Liver (tissue), 9 donors: ENCODE measurements around the gene MYO9B. TPM values are rescaled to one million over a fixed set of nuclear protein-coding genes. Genes with fewer than 3 reads are reported as not detected.

Experiments
- DNase-seq: peaks from one replicate; pipeline ENCODE4 v3.0.0-alpha.2; 2017; ENCODE audit warnings: low spot score
- H3K27ac ChIP-seq, 2 donors: one replicate each; pipeline ENCODE4 v1.7.0; 2013; ENCODE audit warnings: inconsistent platforms in 2 of 2, low read length in 2 of 2, control low read depth in 1 of 2, low read depth in 1 of 2, mild to moderate bottlenecking in 1 of 2
- H3K27me3 ChIP-seq, 4 donors: one replicate each; pipeline versions ENCODE4 v1.6.1 to v1.7.0; 2013; ENCODE audit warnings: low read length in 3 of 4, inconsistent platforms in 1 of 4, mild to moderate bottlenecking in 1 of 4, moderate library complexity in 1 of 4; ENCODE audit not compliant: control insufficient read depth in 4 of 4, insufficient read depth in 4 of 4
- H3K36me3 ChIP-seq, 4 donors: one replicate each; pipeline versions ENCODE4 v1.6.1 to v1.7.0; 2013; ENCODE audit warnings: low read length in 3 of 4, mild to moderate bottlenecking in 3 of 4, low read depth in 1 of 4, moderate library complexity in 1 of 4; ENCODE audit not compliant: control insufficient read depth in 4 of 4, insufficient read depth in 3 of 4
- H3K4me1 ChIP-seq, 4 donors: one replicate each; pipeline versions ENCODE4 v1.6.1 to v1.7.0; 2013; ENCODE audit warnings: low read length in 3 of 4, mild to moderate bottlenecking in 3 of 4, moderate library complexity in 1 of 4; ENCODE audit not compliant: control insufficient read depth in 4 of 4, insufficient read depth in 4 of 4
- H3K4me3 ChIP-seq, 3 donors: one replicate each; pipeline versions ENCODE4 v1.6.1 to v1.7.0; 2013; ENCODE audit warnings: low read length in 3 of 3, control low read depth in 1 of 3, low read depth in 1 of 3, mild to moderate bottlenecking in 1 of 3
- H3K9ac ChIP-seq, 2 donors: one replicate each; pipeline ENCODE4 v1.7.0; 2013; ENCODE audit warnings: low read length in 2 of 2, mild to moderate bottlenecking in 2 of 2, moderate library complexity in 2 of 2, control low read depth in 1 of 2, low read depth in 1 of 2
- H3K9me3 ChIP-seq, 4 donors: one replicate each; pipeline versions ENCODE4 v1.6.1 to v1.7.0; 2013; ENCODE audit warnings: low read length in 3 of 4; ENCODE audit not compliant: control insufficient read depth in 4 of 4
- EGR1 ChIP-seq, 2 donors: IDR thresholded peaks; 2 replicates each; pipeline ENCODE4 v1.6.1; 2016 to 2018; ENCODE audit warnings: antibody characterized with exemption in 2 of 2, low read depth in 2 of 2
- FOXA1 ChIP-seq: IDR thresholded peaks from 2 replicates; pipeline ENCODE4 v1.6.1; 2016; ENCODE audit warnings: antibody characterized with exemption
- GABPA ChIP-seq, 2 donors: IDR thresholded peaks in 1 of 2; conservative IDR thresholded peaks in 1 of 2; 2 replicates each; pipeline ENCODE4 v1.6.1; 2016; ENCODE audit warnings: antibody characterized with exemption in 2 of 2, mild to moderate bottlenecking in 1 of 2, moderate library complexity in 1 of 2
- HNF4A ChIP-seq, 2 donors: conservative IDR thresholded peaks; 2 replicates each; pipeline ENCODE4 v1.6.1; 2016; ENCODE audit warnings: antibody characterized with exemption in 2 of 2, mild to moderate bottlenecking in 2 of 2
- HNF4G ChIP-seq: IDR thresholded peaks from 2 replicates; pipeline ENCODE4 v1.6.1; 2016; ENCODE audit warnings: antibody characterized with exemption
- JUND ChIP-seq, 2 donors: IDR thresholded peaks; 2 replicates each; pipeline ENCODE4 v1.6.1; 2016; ENCODE audit warnings: antibody characterized with exemption in 2 of 2
- NR2F2 ChIP-seq: IDR thresholded peaks from 2 replicates; pipeline ENCODE4 v1.6.1; 2016; ENCODE audit warnings: antibody characterized with exemption
- RAD21 ChIP-seq, 2 donors: IDR thresholded peaks; 2 replicates each; pipeline ENCODE4 v1.6.1; 2016; ENCODE audit warnings: antibody characterized with exemption in 2 of 2, mild to moderate bottlenecking in 2 of 2
- RXRA ChIP-seq, 2 donors: IDR thresholded peaks; 2 replicates each; pipeline ENCODE4 v1.6.1; 2017 to 2018; ENCODE audit warnings: antibody characterized with exemption in 2 of 2, mild to moderate bottlenecking in 1 of 2
- SP1 ChIP-seq: IDR thresholded peaks from 2 replicates; pipeline ENCODE4 v1.6.1; 2018; ENCODE audit warnings: antibody characterized with exemption, mild to moderate bottlenecking
- TAF1 ChIP-seq: conservative IDR thresholded peaks from 2 replicates; pipeline ENCODE4 v1.6.1; 2016; ENCODE audit warnings: antibody characterized with exemption, mild to moderate bottlenecking
- YY1 ChIP-seq: IDR thresholded peaks from 2 replicates; pipeline ENCODE4 v1.6.1; 2016; ENCODE audit warnings: antibody characterized with exemption, mild to moderate bottlenecking
- WGBS: extraction: QIAGEN DNeasy Blood & Tissue Kit; methylation state at CpG from one replicate; pipeline ENCODE4 v1.1.7; 2013; 5-methylcytosine and 5-hydroxymethylcytosine counted together
- polyA plus RNA-seq, 2 donors: library from polyadenylated mRNA; stranded (reverse) in 1 of 2; unstranded in 1 of 2; fragments of 200-250 nt in 1 of 2; fragments of >200 nt in 1 of 2; fragmentation: Nextera tagmentation in 1 of 2; extraction: Ambion mirVana in 1 of 2; gene quantifications; one replicate each; pipeline versions ENCODE4 v1.2.1 to v1.2.3, GENCODE V29; 2013 to 2015
- total RNA-seq, 2 donors: library from RNA; depleted of rRNA; stranded (reverse); fragments of >200 nt; gene quantifications; one replicate each; pipeline ENCODE4 v1.2.3, GENCODE V29; 2014
- TF ChIP-seq, protein P1 (sequence below): fragments of 150-350 bp; IDR thresholded peaks from 2 replicates; pipeline ENCODE4 v1.5.1; 2017; ENCODE audit warnings: improper control_type of control experiment, low read depth, low read length; ENCODE audit not compliant: missing input control
- TF ChIP-seq, protein P2 (sequence below): IDR thresholded peaks from 2 replicates; pipeline ENCODE4 v1.6.1; 2016; ENCODE audit warnings: antibody characterized with exemption
- TF ChIP-seq, protein P3 (sequence below): IDR thresholded peaks from 2 replicates; pipeline ENCODE4 v1.6.1; 2016; ENCODE audit warnings: antibody characterized with exemption, mild to moderate bottlenecking
- donor health status: healthy.
- donor health status: healthy.
- donor health status: healthy.
- donor health status: healthy.
- donor health status: healthy.

The MYO9B gene
- total and polyA plus RNA-seq, 4 donors = 9.1 to 32.5 (median 21.0) TPM

DNA sequence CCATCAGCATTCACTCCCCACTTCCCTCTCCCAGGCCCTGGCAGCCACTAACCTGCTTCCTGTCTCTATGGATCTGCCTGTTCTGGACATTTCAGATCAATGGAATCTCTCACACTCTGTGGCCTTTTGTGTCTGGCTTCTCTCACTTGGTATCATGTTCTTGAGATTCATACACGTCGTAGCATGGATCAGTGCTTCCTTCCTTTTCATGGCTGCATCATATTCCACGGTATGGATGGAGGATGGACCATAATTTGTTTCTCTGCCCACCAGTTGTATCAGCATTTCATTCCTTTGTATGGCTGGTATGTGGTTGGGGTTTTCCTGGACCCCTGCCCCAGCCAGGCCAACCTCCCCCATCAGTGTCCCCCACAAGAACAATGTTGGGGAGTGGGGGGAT, 36.2 kb downstream of the MYO9B start:
- H3K27me3 ChIP-seq = no peaks in the 10 kb centered on the region
- no peak for DNase-seq
- TF ChIP-seq SP1 (no peak), RXRA (IDR thresholded peaks at IDR 0.05) (no peak), TAF1 (no peak), HNF4G (no peak), YY1 (no peak), GABPA (IDR thresholded peaks at IDR 0.05 in 1 of 2, conservative IDR thresholded peaks at IDR 0.05 in 1 of 2) (no peak), JUND (IDR thresholded peaks at IDR 0.05) (no peak), HNF4A (conservative IDR thresholded peaks at IDR 0.05) (no peak)
- TF ChIP-seq, protein P1, sequence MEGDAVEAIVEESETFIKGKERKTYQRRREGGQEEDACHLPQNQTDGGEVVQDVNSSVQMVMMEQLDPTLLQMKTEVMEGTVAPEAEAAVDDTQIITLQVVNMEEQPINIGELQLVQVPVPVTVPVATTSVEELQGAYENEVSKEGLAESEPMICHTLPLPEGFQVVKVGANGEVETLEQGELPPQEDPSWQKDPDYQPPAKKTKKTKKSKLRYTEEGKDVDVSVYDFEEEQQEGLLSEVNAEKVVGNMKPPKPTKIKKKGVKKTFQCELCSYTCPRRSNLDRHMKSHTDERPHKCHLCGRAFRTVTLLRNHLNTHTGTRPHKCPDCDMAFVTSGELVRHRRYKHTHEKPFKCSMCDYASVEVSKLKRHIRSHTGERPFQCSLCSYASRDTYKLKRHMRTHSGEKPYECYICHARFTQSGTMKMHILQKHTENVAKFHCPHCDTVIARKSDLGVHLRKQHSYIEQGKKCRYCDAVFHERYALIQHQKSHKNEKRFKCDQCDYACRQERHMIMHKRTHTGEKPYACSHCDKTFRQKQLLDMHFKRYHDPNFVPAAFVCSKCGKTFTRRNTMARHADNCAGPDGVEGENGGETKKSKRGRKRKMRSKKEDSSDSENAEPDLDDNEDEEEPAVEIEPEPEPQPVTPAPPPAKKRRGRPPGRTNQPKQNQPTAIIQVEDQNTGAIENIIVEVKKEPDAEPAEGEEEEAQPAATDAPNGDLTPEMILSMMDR = no peak
- TF ChIP-seq, protein P2, sequence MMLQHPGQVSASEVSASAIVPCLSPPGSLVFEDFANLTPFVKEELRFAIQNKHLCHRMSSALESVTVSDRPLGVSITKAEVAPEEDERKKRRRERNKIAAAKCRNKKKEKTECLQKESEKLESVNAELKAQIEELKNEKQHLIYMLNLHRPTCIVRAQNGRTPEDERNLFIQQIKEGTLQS = no peak
- WGBS = 96% methylated on average over 3 of the region's 3 CpGs
- no peak overlapping the region for H3K4me3 ChIP-seq
- H3K9ac ChIP-seq = no peak overlapping the region
- H3K36me3 ChIP-seq = peaks cover 0 to 3% (median 0%) of the 10 kb centered on the region in 4 donors
- no peaks in the 10 kb centered on the region for H3K9me3 ChIP-seq
- peaks cover 19 to 43% (median 36%) of the 10 kb centered on the region in 4 donors for H3K4me1 ChIP-seq
- H3K27ac ChIP-seq = peak overlapping the region; percentile 49 to 61

DNA sequence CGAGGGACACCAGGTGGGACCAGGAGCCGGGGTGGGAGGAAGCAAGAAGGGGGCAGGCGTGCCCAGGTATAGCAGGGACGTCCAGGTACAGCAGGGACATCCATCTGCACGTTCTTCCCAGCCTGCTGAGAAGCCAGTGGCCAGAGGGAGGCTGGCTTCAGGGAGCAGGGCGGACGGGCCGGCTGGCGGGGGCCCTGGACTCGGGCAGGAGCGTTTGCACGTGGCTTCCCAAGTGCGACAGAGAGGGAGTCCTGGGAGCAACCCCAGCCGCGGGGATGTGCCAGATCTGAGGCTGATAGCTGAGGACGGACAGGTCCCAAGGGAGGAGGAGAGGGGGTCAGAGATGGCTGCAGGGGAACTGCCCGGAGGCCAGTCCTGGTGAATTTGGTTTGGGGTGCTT, 36.7 kb downstream of the MYO9B start:
- Histone ChIP-seq H3K27ac (peak overlapping the region; percentile 49 to 61), H3K27me3 (no peaks in the 10 kb centered on the region), H3K9ac (no peak overlapping the region), H3K4me3 (no peak overlapping the region), H3K36me3 (peaks cover 0 to 3% (median 0%) of the 10 kb centered on the region in 4 donors), H3K4me1 (peaks cover 19 to 43% (median 36%) of the 10 kb centered on the region in 4 donors), H3K9me3 (no peaks in the 10 kb centered on the region)
- no peak for DNase-seq
- WGBS = 55% methylated on average over 17 of the region's 17 CpGs
- TF ChIP-seq, protein P3, sequence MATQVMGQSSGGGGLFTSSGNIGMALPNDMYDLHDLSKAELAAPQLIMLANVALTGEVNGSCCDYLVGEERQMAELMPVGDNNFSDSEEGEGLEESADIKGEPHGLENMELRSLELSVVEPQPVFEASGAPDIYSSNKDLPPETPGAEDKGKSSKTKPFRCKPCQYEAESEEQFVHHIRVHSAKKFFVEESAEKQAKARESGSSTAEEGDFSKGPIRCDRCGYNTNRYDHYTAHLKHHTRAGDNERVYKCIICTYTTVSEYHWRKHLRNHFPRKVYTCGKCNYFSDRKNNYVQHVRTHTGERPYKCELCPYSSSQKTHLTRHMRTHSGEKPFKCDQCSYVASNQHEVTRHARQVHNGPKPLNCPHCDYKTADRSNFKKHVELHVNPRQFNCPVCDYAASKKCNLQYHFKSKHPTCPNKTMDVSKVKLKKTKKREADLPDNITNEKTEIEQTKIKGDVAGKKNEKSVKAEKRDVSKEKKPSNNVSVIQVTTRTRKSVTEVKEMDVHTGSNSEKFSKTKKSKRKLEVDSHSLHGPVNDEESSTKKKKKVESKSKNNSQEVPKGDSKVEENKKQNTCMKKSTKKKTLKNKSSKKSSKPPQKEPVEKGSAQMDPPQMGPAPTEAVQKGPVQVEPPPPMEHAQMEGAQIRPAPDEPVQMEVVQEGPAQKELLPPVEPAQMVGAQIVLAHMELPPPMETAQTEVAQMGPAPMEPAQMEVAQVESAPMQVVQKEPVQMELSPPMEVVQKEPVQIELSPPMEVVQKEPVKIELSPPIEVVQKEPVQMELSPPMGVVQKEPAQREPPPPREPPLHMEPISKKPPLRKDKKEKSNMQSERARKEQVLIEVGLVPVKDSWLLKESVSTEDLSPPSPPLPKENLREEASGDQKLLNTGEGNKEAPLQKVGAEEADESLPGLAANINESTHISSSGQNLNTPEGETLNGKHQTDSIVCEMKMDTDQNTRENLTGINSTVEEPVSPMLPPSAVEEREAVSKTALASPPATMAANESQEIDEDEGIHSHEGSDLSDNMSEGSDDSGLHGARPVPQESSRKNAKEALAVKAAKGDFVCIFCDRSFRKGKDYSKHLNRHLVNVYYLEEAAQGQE = no peak
- no peak for TF ChIP-seq SP1
- TF ChIP-seq JUND (IDR thresholded peaks at IDR 0.05) = no peak

DNA sequence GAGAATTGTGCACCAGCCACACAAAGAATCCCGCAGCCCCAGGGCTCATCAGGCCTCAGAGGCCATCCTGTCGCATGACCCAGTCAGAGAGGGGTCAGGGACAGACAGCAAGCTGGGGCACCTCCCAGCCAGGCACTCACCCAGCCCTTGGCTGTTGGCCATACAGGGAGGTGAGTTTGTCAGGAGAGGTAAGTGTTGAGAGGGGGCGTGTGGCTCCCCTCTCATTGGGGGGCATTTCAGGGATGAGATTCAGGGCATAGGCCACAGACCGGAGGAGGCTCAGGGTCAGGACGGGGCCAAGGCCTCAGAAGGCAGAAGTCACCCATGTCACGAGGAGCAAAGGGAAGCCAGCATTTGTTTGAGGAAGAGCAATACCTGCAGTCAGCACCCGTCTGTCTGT, 37.1 kb downstream of the MYO9B start:
- no peaks in the 10 kb centered on the region for H3K27me3 ChIP-seq
- H3K9ac ChIP-seq = no peak overlapping the region
- H3K36me3 ChIP-seq = peaks cover 0 to 3% (median 0%) of the 10 kb centered on the region in 4 donors
- 28% methylated on average over 7 of the region's 7 CpGs for WGBS
- H3K27ac ChIP-seq = peak overlapping the region; percentile 49 to 61
- TF ChIP-seq HNF4A (conservative IDR thresholded peaks at IDR 0.05) (peak; percentile 53 to 65), GABPA (IDR thresholded peaks at IDR 0.05 in 1 of 2, conservative IDR thresholded peaks at IDR 0.05 in 1 of 2) (peak in 1 of 2 donors; percentile 28), RAD21 (IDR thresholded peaks at IDR 0.05) (peak in 1 of 2 donors; percentile 39), NR2F2 (peak; percentile 36), FOXA1 (no peak), RXRA (IDR thresholded peaks at IDR 0.05) (peak; percentile 91 to 92), EGR1 (IDR thresholded peaks at IDR 0.05; ENCODE audit: low read depth in 2 of 2) (no peak), SP1 (peak; percentile 58)
- TF ChIP-seq, protein P3 = no peak
- TF ChIP-seq, protein P1 = no peak
- no peaks in the 10 kb centered on the region for H3K9me3 ChIP-seq
- DNase-seq = peak; percentile 56
- peaks cover 19 to 43% (median 36%) of the 10 kb centered on the region in 4 donors for H3K4me1 ChIP-seq
- no peak overlapping the region for H3K4me3 ChIP-seq
